Prostate gland (tissue), 2 donors: Measurements from ENCODE around the gene HAT1. TPM values are rescaled to one million over a fixed set of nuclear protein-coding genes. Genes with fewer than 3 reads are reported as not detected.

Experiments
- DNase-seq: peaks from one replicate; pipeline ENCODE4 v3.0.0-alpha.2; 2019; ENCODE audit warnings: low spot score
- H3K27ac ChIP-seq, 2 donors: fragments of 200-600 bp; sonication (generic); 2 replicates each; pipeline ENCODE4 v1.5.1; 2017 to 2019
- H3K27me3 ChIP-seq: fragments of 200-600 bp; sonication (generic); replicated peaks from 2 replicates; pipeline ENCODE4 v1.5.1; 2019; ENCODE audit not compliant: insufficient read depth
- H3K36me3 ChIP-seq, 2 donors: fragments of 200-600 bp; sonication (generic); 1 replicate in 1 of 2; 2 replicates in 1 of 2; pipeline versions ENCODE4 v1.5.1 to v1.8.1; 2017 to 2019
- H3K4me1 ChIP-seq: fragments of 200-600 bp; sonication (generic); replicated peaks from 2 replicates; pipeline ENCODE4 v1.5.1; 2019
- H3K4me3 ChIP-seq, 2 donors: fragments of 200-600 bp; sonication (generic); 2 replicates each; pipeline ENCODE4 v1.5.1; 2017 to 2019
- H3K9me3 ChIP-seq: fragments of 200-600 bp; sonication (generic); 2 replicates; pipeline ENCODE4 v1.5.1; 2017
- CTCF ChIP-seq, 4 experiments: fragments of 200-600 bp in 2 of 4; fragments of 450-650 bp in 2 of 4; sonication (generic) in 2 of 4; IDR thresholded peaks; 1 replicate in 3 of 4; 2 replicates in 1 of 4; pipeline ENCODE4 v1.5.1; 2016 to 2019; ENCODE audit warnings: antibody characterized with exemption in 4 of 4, mild to moderate bottlenecking in 2 of 4, moderate library complexity in 2 of 4
- POLR2A ChIP-seq: fragments of 450-650 bp; IDR thresholded peaks from one replicate; pipeline ENCODE4 v1.6.1; 2016; ENCODE audit warnings: antibody characterized with exemption, mild to moderate bottlenecking
- POLR2AphosphoS5 ChIP-seq: sonication (generic); formaldehyde crosslinking; IDR thresholded peaks from one replicate; pipeline ENCODE4 v1.6.1; 2017; ENCODE audit warnings: antibody characterized with exemption
- WGBS: methylation state at CpG from one replicate; pipeline ENCODE4 v1.1.5; 2018; 5-methylcytosine and 5-hydroxymethylcytosine counted together
- intact Hi-C: fragments of 100-400 bp; cut with DNase I; formaldehyde crosslinking; loops from one replicate; pipeline ENCODE4 v1.14.2; 2022
- total RNA-seq, 2 donors: library from RNA; depleted of rRNA; stranded (reverse); fragments of >200 nt; gene quantifications; one replicate each; pipeline ENCODE4 v1.1.0, GENCODE V29; 2016

Gene HAT1
- total RNA-seq, 2 donors from 2014 or later: 30.6 to 41.9 TPM

DNA sequence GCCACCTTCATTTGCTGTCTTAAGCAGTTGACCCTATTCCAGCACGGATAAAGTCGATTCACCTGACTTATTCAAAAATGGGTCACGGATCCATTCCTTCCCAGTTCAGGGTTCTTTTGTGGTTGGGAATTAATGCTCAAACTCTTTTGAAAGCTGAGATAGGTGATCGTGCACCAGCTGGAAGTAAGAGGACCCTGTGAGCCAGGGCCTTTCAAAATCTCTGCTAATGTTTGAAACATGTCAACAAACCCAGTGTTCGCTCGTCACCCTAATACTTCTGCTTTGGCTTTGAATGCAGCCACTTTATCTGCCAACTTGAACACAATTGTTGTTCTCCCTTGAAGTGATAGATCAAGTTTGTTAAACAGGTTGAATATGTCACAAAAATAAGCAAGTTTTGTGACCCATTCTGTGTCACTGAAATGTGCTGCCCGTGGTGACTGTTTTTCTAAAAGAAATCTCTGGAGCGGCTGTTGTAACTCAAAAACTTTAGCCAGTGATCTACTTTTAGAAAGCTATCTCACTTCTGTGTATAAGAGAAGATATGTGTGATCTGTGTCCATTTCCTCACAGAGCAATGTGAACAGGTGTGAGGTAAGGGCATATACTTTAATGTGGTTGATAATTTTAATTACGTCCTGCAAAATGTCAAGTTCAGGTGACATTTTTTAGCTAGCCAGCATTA, 16.9 kb downstream of the HAT1 start:
- WGBS: 92% methylated on average over 9 of the region's 9 CpGs
- Histone ChIP-seq H3K4me3 (no peak overlapping the region), H3K36me3 (no peaks in the 10 kb centered on the region), H3K9me3 (no peaks in the 10 kb centered on the region), H3K27ac (no peak overlapping the region), H3K4me1 (no peaks in the 10 kb centered on the region), H3K27me3 (no peaks in the 10 kb centered on the region)
- intact Hi-C loops: no loop called here
- TF ChIP-seq POLR2A (no peak), CTCF (IDR thresholded peaks at IDR 0.05) (no peak), POLR2AphosphoS5 (no peak)
- no peak for DNase-seq

- intact Hi-C loops: no loop called here
- no peaks in the 10 kb centered on the region for H3K27me3 ChIP-seq
- no peak overlapping the region for H3K4me3 ChIP-seq
- DNase-seq: no peak
- H3K36me3 ChIP-seq: no peaks in the 10 kb centered on the region
- no peaks in the 10 kb centered on the region for H3K9me3 ChIP-seq
- no peaks in the 10 kb centered on the region for H3K4me1 ChIP-seq
- TF ChIP-seq CTCF (IDR thresholded peaks at IDR 0.05) (no peak), POLR2A (no peak), POLR2AphosphoS5 (no peak)
- no peak overlapping the region for H3K27ac ChIP-seq
- 83% methylated on average over 4 of the region's 4 CpGs for WGBS
Observed at GRCh38 chr2:171939743-171940071, 17.4 kb downstream of the HAT1 start.

DNA sequence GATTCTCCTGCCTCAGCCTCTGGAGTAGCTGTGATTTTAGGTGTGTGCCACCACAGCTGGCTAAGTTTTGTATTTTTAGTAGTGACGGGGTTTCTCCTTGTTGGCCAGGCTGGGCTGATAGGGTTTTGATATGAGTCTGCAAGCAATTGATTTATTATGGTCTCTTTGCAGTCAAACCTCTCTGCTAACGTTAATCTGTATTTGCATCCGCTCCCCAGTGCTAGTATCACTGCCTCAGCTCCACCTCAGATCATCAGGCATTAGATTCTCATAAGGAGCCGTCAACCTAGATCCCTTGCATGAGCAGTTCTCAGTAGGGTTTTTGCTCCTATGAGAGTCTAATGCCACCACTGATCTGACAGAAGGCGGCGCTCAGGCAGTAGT, 19.0 kb downstream of the HAT1 start:
- 98% methylated on average over 6 of the region's 6 CpGs for WGBS
- no peak overlapping the region for H3K27ac ChIP-seq
- H3K36me3 ChIP-seq: no peaks in the 10 kb centered on the region
- H3K4me3 ChIP-seq: no peak overlapping the region
- no peaks in the 10 kb centered on the region for H3K9me3 ChIP-seq
- TF ChIP-seq CTCF (IDR thresholded peaks at IDR 0.05): no peak
- no peak for TF ChIP-seq POLR2A
- TF ChIP-seq POLR2AphosphoS5: no peak
- DNase-seq: no peak
- intact Hi-C loops: no loop called here
- no peaks in the 10 kb centered on the region for H3K27me3 ChIP-seq
- H3K4me1 ChIP-seq: no peaks in the 10 kb centered on the region

- Histone ChIP-seq H3K27me3 (no peaks in the 10 kb centered on the region), H3K4me1 (no peaks in the 10 kb centered on the region), H3K9me3 (no peaks in the 10 kb centered on the region), H3K27ac (no peak overlapping the region), H3K36me3 (no peaks in the 10 kb centered on the region), H3K4me3 (no peak overlapping the region)
- intact Hi-C loops: no loop called here
- no peak for TF ChIP-seq POLR2AphosphoS5
- TF ChIP-seq CTCF (IDR thresholded peaks at IDR 0.05): no peak
- TF ChIP-seq POLR2A: no peak
- 94% methylated on average over 4 of the region's 4 CpGs for WGBS
- DNase-seq: no peak
Observed at GRCh38 chr2:171943869-171944268, 21.6 kb downstream of the HAT1 start.

DNA sequence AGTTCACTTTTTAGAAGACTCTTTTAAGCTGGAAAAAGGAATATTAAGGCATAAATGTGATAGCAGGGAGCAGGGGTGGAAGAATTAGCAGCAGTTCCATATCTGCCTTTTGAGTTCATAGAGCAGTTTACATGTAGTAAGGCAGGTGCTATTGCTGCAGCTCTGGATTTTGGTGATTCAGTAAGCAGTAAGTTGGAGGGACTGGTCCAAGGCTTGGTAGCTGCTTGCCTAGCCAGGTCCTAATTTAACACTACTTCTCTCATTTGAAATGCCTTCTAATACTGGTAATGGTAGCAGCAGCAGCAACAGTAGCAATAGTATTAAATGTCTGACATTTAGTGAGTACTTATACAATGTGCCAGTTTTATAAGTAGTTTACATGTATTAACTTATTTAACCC, 30.0 kb downstream of the HAT1 start:
- no peaks in the 10 kb centered on the region for H3K27me3 ChIP-seq
- intact Hi-C loops: no loop called here
- no peaks in the 10 kb centered on the region for H3K4me1 ChIP-seq
- H3K9me3 ChIP-seq: no peaks in the 10 kb centered on the region
- DNase-seq: no peak
- no peak overlapping the region for H3K4me3 ChIP-seq
- H3K36me3 ChIP-seq: no peaks in the 10 kb centered on the region
- TF ChIP-seq POLR2AphosphoS5: no peak
- TF ChIP-seq POLR2A: no peak
- no peak for TF ChIP-seq CTCF (IDR thresholded peaks at IDR 0.05)
- no peak overlapping the region for H3K27ac ChIP-seq
